ENCODE measurements around the gene ERBIN. TPM values are rescaled to one million over a fixed set of nuclear protein-coding genes. Genes with fewer than 3 reads are reported as not detected.

Gene ERBIN
- total RNA-seq, 4 donors from 2014 or later: 27.4 to 62.6 (median 48.6) TPM

GRCh38 chr5:65999061-65999723, 72.8 kb downstream of the ERBIN start:
- peaks cover 0 to 58% (median 0%) of the 10 kb centered on the region in 3 donors for H3K36me3 ChIP-seq
- no peak overlapping the region for H3K4me3 ChIP-seq
- no peak for DNase-seq
- no peaks in the 10 kb centered on the region for H3K4me1 ChIP-seq
- TF ChIP-seq POLR2A (IDR thresholded peaks at IDR 0.05): no peak
- TF ChIP-seq, protein P1, sequence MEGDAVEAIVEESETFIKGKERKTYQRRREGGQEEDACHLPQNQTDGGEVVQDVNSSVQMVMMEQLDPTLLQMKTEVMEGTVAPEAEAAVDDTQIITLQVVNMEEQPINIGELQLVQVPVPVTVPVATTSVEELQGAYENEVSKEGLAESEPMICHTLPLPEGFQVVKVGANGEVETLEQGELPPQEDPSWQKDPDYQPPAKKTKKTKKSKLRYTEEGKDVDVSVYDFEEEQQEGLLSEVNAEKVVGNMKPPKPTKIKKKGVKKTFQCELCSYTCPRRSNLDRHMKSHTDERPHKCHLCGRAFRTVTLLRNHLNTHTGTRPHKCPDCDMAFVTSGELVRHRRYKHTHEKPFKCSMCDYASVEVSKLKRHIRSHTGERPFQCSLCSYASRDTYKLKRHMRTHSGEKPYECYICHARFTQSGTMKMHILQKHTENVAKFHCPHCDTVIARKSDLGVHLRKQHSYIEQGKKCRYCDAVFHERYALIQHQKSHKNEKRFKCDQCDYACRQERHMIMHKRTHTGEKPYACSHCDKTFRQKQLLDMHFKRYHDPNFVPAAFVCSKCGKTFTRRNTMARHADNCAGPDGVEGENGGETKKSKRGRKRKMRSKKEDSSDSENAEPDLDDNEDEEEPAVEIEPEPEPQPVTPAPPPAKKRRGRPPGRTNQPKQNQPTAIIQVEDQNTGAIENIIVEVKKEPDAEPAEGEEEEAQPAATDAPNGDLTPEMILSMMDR (IDR thresholded peaks at IDR 0.05): no peak
- intact Hi-C loops (cut with DNase I): no loop called here
- no peaks in the 10 kb centered on the region for H3K9me3 ChIP-seq
- no peaks in the 10 kb centered on the region for H3K27me3 ChIP-seq
- H3K27ac ChIP-seq: no peak overlapping the region
- 91% methylated on average over 9 of the region's 9 CpGs for WGBS, 2 donors

GRCh38 chr5:66001952-66002351, 75.6 kb downstream of the ERBIN start:
- H3K27me3 ChIP-seq: no peaks in the 10 kb centered on the region
- peaks cover 0 to 51% (median 0%) of the 10 kb centered on the region in 3 donors for H3K36me3 ChIP-seq
- no peak overlapping the region for H3K4me3 ChIP-seq
- no peaks in the 10 kb centered on the region for H3K4me1 ChIP-seq
- H3K9me3 ChIP-seq: no peaks in the 10 kb centered on the region
- WGBS, 2 donors: 86 to 99% methylated on average over 4 of the region's 4 CpGs
- H3K27ac ChIP-seq: no peak overlapping the region
- intact Hi-C loops (cut with DNase I): no loop called here
- TF ChIP-seq, protein P1 (IDR thresholded peaks at IDR 0.05): no peak
- no peak for TF ChIP-seq POLR2A (IDR thresholded peaks at IDR 0.05)
- no peak for DNase-seq

- 62 to 75% methylated on average over 2 of the region's 2 CpGs for WGBS, 2 donors
Observed at GRCh38 chr5:66002415-66002814, 76.0 kb downstream of the ERBIN start.

GRCh38 chr5:66004216-66004615, 77.8 kb downstream of the ERBIN start:
- no peak for DNase-seq
- H3K4me1 ChIP-seq: no peaks in the 10 kb centered on the region
- no peaks in the 10 kb centered on the region for H3K27me3 ChIP-seq
- intact Hi-C loops (cut with DNase I): no loop called here
- WGBS, 2 donors: 95 to 98% methylated on average over 14 of the region's 14 CpGs
- H3K9me3 ChIP-seq: no peaks in the 10 kb centered on the region
- H3K36me3 ChIP-seq: peaks cover 0 to 34% (median 0%) of the 10 kb centered on the region in 3 donors
- H3K27ac ChIP-seq: no peak overlapping the region
- no peak overlapping the region for H3K4me3 ChIP-seq
- TF ChIP-seq, protein P1 (IDR thresholded peaks at IDR 0.05): no peak
- no peak for TF ChIP-seq POLR2A (IDR thresholded peaks at IDR 0.05)

More at GRCh38 chr5:66002415-66002814, 76.0 kb downstream of the ERBIN start:
- Histone ChIP-seq H3K4me1 (no peaks in the 10 kb centered on the region), H3K27me3 (no peaks in the 10 kb centered on the region), H3K4me3 (no peak overlapping the region), H3K27ac (no peak overlapping the region), H3K36me3 (peaks cover 0 to 46% (median 0%) of the 10 kb centered on the region in 3 donors), H3K9me3 (no peaks in the 10 kb centered on the region)
- TF ChIP-seq POLR2A (IDR thresholded peaks at IDR 0.05): no peak
- TF ChIP-seq, protein P1 (IDR thresholded peaks at IDR 0.05): no peak
- intact Hi-C loops (cut with DNase I): no loop called here
- no peak for DNase-seq

GRCh38 chr5:66009277-66009676, 82.9 kb downstream of the ERBIN start:
- no peak for DNase-seq
- H3K4me1 ChIP-seq: no peaks in the 10 kb centered on the region
- intact Hi-C loops (cut with DNase I): no loop called here
- peaks cover 0 to 26% (median 0%) of the 10 kb centered on the region in 3 donors for H3K36me3 ChIP-seq
- no peak overlapping the region for H3K4me3 ChIP-seq
- TF ChIP-seq POLR2A (IDR thresholded peaks at IDR 0.05): no peak
- TF ChIP-seq, protein P1 (IDR thresholded peaks at IDR 0.05): no peak
- H3K27me3 ChIP-seq: no peaks in the 10 kb centered on the region
- no peak overlapping the region for H3K27ac ChIP-seq
- H3K9me3 ChIP-seq: no peaks in the 10 kb centered on the region
- 93 to 100% methylated on average over 2 of the region's 2 CpGs for WGBS, 2 donors

Measured in esophagus squamous epithelium (tissue), 5 donors.